Fibroblast of peridontal ligament (primary cell): ENCODE measurements around the gene DENND4A.
"Not testable (repeated sequence)": the region's sequence is repeated elsewhere in the genome, so short reads cannot be mapped to it uniquely, and the experiment has no call there.

Experiments
- DNase-seq: peaks from one replicate; pipeline ENCODE4 v3.0.0-alpha.2; 2010; ENCODE audit errors: extremely low read depth

The DENND4A gene

DNA sequence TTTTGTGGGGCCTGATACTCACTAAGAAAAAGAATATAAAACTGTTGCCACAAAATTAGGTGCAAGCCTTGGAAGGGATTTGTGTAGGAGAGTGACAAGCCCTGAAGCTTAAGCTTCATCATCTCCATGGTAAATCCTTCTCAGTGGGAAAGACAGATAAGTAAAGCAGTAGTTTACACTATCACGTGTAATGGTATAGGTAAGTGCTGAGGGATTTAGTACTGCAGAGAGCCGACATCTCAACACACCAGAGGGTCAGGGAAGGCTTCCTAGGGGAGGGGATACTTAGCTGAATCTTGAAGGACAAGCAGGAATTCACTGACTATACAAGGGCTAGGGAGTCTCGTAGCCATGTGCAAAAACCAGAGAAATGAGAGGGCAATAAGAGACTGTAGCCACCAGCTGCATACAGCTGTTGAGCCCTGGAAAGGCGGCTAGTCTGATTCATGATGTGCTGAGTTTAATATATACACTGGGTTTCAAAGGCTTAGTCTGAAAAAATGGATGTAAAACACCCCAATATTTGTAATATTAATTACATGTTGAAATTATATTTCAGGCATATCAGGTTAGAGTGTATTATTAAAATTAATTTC, 159.2 kb downstream of the DENND4A start:
- no peak for DNase-seq

- DNase-seq, result no peak
Measured at GRCh38 chr15:65631503-65631902, 160.6 kb downstream of the DENND4A start.

DNA sequence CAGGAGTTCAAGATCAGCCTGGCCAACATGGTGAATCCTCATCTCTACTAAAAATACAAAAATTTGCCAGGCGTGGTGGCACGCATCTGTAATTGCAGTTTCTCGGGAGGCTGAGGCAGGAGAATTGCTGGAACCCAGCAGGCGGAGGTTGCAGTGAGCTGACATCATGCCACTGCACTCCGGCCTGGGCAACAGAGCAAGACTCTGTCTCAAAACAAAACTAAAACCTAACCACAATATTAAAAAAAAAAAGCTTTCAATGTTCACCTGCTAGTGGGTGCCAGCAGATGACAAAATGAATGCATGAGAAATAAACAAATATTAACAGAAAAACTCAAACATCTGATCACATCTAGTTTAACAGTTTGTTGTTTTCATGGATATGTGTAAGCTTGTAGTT, 161.3 kb downstream of the DENND4A start:
- DNase-seq, result no peak

GRCh38 chr15:65629548-65629947, 162.5 kb downstream of the DENND4A start:
- DNase-seq, result no peak

DNA sequence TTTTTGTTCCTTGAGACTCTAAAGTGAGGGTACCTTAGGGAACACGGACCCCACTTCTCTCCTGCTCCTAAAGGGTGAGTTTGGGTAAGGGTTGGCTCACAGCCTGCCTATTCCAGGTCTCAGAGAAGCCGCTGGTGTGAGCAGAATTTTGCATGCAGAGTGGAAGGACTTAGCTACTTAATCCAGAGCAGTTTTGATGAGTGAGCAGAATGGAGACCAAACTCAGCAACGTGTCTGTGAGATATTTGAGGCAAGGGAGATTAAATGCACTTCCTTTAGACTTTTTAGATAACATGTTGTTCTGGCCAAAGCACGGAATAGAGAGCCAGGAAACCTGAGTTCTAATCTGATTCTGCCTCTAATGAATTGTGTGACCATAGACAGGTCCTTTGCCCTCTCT, 165.2 kb downstream of the DENND4A start:
- DNase-seq, result no peak

GRCh38 chr15:65623103-65623502, 169.0 kb downstream of the DENND4A start:
- no peak for DNase-seq

DNA sequence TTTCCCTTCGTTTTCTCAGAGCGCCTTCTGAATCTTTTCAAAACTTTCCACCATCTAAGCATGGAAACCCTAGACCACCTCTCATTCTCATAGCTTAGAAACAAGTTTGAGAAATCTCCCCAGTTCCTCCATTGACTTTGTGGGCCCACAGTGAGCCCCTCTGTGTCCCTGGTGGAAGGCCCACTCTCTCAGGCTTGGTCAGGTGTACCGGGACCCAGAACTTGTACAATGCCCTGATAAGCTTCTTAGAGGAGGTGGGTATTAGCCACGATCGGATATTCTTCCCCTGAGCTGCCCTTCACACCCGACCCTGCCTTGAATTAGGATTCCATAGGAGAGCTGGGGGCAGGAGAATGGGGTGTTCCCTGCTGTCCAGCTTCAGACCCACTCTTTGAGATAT, 170.5 kb downstream of the DENND4A start, which contains the start of gene SLC24A1:
TSS of gene SLC24A1 (plus strand) at position 301 of the 400 bp plus-strand sequence. CDS start 2,143 bp downstream, outside the sequence.
- DNase-seq, result no peak

DNA sequence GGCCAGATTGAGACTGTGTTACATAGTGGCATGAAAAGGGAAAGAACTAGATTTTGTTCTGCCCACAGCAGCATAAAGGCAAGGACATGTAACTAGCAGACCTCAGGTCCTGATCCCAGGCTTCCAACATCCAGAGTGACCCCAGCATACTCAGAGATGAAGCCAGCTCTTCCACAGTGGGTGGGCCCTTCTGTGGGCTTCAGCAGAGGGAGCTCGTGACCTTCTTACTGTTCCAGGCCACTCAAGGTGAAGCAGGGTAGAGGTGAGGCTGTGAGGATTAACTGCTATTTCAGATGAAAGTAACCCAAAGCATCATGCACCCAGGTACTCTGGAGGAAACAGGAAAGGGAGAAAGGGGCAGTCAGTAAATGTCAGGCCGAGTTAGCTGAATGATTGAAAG, 171.3 kb downstream of the DENND4A start:
- DNase-seq, result no peak

- DNase-seq, result no peak
Measured at GRCh38 chr15:65619626-65620290, 172.3 kb downstream of the DENND4A start.

DNA sequence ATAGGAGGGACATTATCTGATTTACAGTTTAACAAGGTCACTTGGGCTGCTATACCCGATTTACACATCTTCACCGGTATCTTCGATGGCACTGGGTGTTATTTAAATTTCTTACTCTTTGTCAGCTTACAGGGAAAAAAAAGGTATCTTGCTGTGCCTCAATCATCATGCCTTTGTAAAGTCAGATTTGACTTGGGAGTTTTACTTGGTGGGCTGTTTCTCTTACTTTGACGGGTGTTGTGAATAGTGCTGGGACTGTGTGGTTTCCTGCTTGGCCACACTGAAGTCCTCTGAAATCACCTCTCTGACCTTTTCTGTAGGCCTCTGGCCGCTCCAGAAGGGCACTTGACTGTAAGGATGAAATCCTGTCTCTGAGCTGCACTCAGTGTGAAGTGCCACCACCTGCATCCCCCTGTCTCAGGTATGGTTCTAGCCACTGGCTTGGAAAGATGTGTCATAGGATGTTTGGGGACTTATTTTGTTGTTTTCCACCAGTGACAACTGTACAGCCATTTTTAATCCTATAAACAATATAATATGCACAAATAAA, 173.5 kb downstream of the DENND4A start:
- DNase-seq, result no peak

GRCh38 chr15:65615887-65616286, 176.2 kb downstream of the DENND4A start:
- DNase-seq, result not testable (repeated sequence)

GRCh38 chr15:65612949-65613744, 178.9 kb downstream of the DENND4A start:
- no peak for DNase-seq

- peak; percentile 29 for DNase-seq
Measured at GRCh38 chr15:65612616-65612946, 179.5 kb downstream of the DENND4A start.

GRCh38 chr15:65611888-65612615, 180.0 kb downstream of the DENND4A start:
- DNase-seq, result no peak

DNA sequence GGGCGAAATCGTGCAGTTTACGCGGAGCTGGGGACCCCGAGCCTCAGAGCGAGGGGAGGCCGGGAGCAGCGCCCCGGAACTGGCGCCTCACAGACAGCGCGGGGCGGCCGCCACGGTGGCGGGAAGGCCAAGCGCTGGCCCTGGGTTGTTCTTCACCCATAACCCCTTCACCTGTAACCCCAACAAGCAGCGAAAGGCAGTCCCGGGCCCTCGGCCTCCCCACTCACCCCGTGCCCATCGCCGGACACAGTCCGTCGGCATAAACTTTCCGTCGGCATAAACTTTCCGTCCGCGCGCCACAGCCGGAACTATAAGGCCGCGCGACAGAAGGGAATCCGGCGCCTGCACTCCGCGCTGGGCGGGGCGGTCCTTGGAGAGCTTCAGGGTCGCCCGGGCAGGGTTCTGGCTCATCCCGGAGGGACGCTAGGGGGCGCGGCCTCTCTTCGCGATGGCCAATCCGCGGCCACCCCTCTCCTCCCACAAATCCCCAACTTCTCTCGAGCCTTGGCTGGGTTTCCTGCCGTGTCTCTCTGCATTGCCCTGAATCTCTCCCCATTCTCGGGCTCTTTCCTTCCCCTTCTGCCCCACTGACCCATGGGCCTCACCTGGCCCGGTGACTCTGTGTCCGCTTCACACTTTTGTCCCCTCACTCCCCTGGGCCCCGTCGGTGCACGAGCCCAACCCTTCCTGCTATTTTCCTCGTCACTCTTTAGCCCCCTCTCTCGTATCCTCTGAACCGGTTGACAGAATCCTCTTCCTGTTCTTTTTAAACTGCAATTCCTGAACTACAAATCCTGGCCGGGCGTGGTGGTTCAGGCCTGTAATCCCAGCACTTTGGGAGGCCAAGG, 181.0 kb downstream of the DENND4A start, which contains the start of gene INTS14:
TSS of gene INTS14 (minus strand) at position 261 of the 848 bp plus-strand sequence. CDS start 3,751 bp downstream, outside the sequence.
- peak; percentile 94 for DNase-seq
